Stomach (tissue), 9 donors: ENCODE results near the gene MTARC1. TPM values are rescaled to one million over a fixed set of nuclear protein-coding genes. Genes with fewer than 3 reads are reported as not detected.
A peak's percentile ranks its signal among the peaks of the same experiment; 100 is the strongest.

ENCODE experiments used
- DNase-seq, 2 donors: peaks; one replicate each; pipeline versions ENCODE4 v3.0.0 to v3.0.0-alpha.2; 2013 to 2019
- H3K27ac ChIP-seq, 5 donors: fragments of 200-600 bp in 4 of 5; sonication (generic) in 4 of 5; one replicate each; pipeline ENCODE4 v1.5.1; 2013 to 2019; ENCODE audit warnings: mild to moderate bottlenecking in 1 of 5, moderate library complexity in 1 of 5
- H3K27me3 ChIP-seq, 3 donors: fragments of 200-600 bp; sonication (generic); one replicate each; pipeline ENCODE4 v1.5.1; 2017 to 2019; ENCODE audit warnings: mixed run types in 1 of 3
- H3K36me3 ChIP-seq, 4 donors: fragments of 200-600 bp; sonication (generic); 1 replicate in 3 of 4; 2 replicates in 1 of 4; pipeline ENCODE4 v1.5.1; 2016 to 2019
- H3K4me1 ChIP-seq, 4 donors: fragments of 200-600 bp; sonication (generic); one replicate each; pipeline ENCODE4 v1.5.1; 2016 to 2019
- H3K4me3 ChIP-seq, 4 donors: fragments of 200-600 bp; sonication (generic) in 3 of 4; one replicate each; pipeline ENCODE4 v1.5.1; 2016 to 2019; ENCODE audit warnings: mild to moderate bottlenecking in 1 of 4
- H3K9me3 ChIP-seq, 4 donors: fragments of 200-600 bp; sonication (generic); one replicate each; pipeline ENCODE4 v1.5.1; 2016 to 2019
- EP300 ChIP-seq: sonication (generic); formaldehyde crosslinking; IDR thresholded peaks from one replicate; pipeline ENCODE4 v1.6.1; 2017; ENCODE audit warnings: antibody characterized with exemption
- POLR2A ChIP-seq, 4 donors: fragments of 450-650 bp; IDR thresholded peaks; one replicate each; pipeline ENCODE4 v1.6.1; 2016; ENCODE audit warnings: antibody characterized with exemption in 4 of 4, control low read depth in 2 of 4, mild to moderate bottlenecking in 1 of 4, moderate library complexity in 1 of 4
- POLR2AphosphoS5 ChIP-seq, 3 donors: sonication (generic); formaldehyde crosslinking; IDR thresholded peaks; one replicate each; pipeline ENCODE4 v1.6.1; 2016; ENCODE audit warnings: antibody characterized with exemption in 3 of 3
- WGBS, 5 donors: extraction: QIAGEN DNeasy Blood & Tissue Kit in 3 of 5; methylation state at CpG; one replicate each; pipeline versions ENCODE4 v1.1.5 to v1.1.7; 2013 to 2018; 5-methylcytosine and 5-hydroxymethylcytosine counted together
- intact Hi-C: fragments of 100-400 bp; cut with DNase I; formaldehyde crosslinking; loops from one replicate; pipeline ENCODE4 v1.15.1; 2023; ENCODE audit warnings: low total_unique reads
- polyA plus RNA-seq, 3 donors: library from polyadenylated mRNA; stranded (reverse); fragments of 200-250 nt; gene quantifications; one replicate each; pipeline ENCODE4 v1.2.3, GENCODE V29; 2013
- total RNA-seq, 5 donors: library from RNA; depleted of rRNA; stranded (reverse); fragments of >200 nt; gene quantifications; one replicate each; pipeline versions ENCODE4 v1.1.0 to v1.2.3, GENCODE V29; 2014 to 2016
- TF ChIP-seq, protein P1 (sequence below), 7 experiments: fragments of 450-650 bp in 4 of 7; fragments of 200-600 bp in 3 of 7; sonication (generic) in 3 of 7; IDR thresholded peaks; one replicate each; pipeline ENCODE4 v1.5.1; 2016 to 2019; ENCODE audit warnings: antibody characterized with exemption in 7 of 7, control low read depth in 2 of 7, mild to moderate bottlenecking in 1 of 7
- donor health status: healthy with polysubstance abuse.
- donor health status: Bipolar disorder and iron deficiency.
- donor health status: healthy.

MTARC1 gene
- total and polyA plus RNA-seq, 8 donors = under 0.01 to 9.9 (median 6.2) TPM

DNA sequence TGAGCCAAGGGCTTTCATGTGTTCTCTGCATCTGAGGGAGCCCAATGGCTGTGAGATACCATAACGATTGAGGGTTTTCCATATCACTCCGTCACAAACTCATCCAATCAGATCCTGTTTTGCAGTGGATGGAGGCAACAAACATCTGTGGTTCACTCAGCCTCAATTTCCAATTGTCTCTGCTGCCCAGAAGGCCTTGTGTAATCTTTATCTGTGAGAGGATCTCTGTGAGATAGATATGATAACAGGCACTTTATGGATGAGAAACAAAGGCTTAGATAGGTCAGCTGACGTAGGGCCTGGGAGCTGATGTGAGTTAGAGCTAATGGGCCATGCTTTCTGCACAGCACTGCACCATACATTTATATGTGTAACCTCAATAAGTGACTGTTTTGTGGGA is 3.3 kb upstream of the MTARC1 start:
- Histone ChIP-seq H3K27me3 (peaks cover 0 to 10% (median 0%) of the 10 kb centered on the region in 3 donors), H3K4me1 (peaks cover 0 to 31% (median 25%) of the 10 kb centered on the region in 4 donors), H3K9me3 (no peaks in the 10 kb centered on the region), H3K4me3 (no peak overlapping the region), H3K36me3 (peaks cover 0 to 52% (median 42%) of the 10 kb centered on the region in 4 donors), H3K27ac (no peak overlapping the region)
- DNase-seq = no peak
- TF ChIP-seq POLR2A (IDR thresholded peaks at IDR 0.05) = no peak
- no peak for TF ChIP-seq EP300
- no peak for TF ChIP-seq POLR2AphosphoS5 (IDR thresholded peaks at IDR 0.05)
- TF ChIP-seq, protein P1, sequence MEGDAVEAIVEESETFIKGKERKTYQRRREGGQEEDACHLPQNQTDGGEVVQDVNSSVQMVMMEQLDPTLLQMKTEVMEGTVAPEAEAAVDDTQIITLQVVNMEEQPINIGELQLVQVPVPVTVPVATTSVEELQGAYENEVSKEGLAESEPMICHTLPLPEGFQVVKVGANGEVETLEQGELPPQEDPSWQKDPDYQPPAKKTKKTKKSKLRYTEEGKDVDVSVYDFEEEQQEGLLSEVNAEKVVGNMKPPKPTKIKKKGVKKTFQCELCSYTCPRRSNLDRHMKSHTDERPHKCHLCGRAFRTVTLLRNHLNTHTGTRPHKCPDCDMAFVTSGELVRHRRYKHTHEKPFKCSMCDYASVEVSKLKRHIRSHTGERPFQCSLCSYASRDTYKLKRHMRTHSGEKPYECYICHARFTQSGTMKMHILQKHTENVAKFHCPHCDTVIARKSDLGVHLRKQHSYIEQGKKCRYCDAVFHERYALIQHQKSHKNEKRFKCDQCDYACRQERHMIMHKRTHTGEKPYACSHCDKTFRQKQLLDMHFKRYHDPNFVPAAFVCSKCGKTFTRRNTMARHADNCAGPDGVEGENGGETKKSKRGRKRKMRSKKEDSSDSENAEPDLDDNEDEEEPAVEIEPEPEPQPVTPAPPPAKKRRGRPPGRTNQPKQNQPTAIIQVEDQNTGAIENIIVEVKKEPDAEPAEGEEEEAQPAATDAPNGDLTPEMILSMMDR (IDR thresholded peaks at IDR 0.05) = no peak
- intact Hi-C loops = loop anchor here (5.0 kb wide), 1 partner anchor 486 kb away; no protein-coding TSS in a partner anchor
- WGBS, 5 donors = 83 to 91% (median 86%) methylated on average over 3 of the region's 3 CpGs

DNA sequence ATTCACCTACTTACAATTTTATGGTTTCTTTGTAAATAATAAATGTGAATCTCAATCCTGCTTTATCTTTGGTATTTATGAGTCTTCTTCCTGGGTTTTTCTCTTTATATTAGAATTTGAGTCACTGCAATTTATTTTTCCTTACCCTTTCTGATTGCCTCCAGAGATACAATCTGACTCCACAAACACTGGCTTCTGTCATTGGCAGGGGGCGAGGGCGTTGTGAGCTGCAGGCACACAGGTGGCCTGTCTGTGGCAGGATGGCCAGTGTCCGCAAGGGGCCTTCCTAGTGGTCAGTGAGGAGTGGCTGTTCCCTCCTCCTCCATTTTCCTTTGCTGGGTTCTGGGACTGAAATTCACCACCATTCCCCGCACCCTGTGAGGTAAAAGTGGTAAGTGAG is 2.0 kb upstream of the MTARC1 start:
- H3K4me1 ChIP-seq = peaks cover 0 to 33% (median 26%) of the 10 kb centered on the region in 4 donors
- intact Hi-C loops = loop anchor here (5.0 kb wide), 1 partner anchor 487 kb away; no protein-coding TSS in a partner anchor
- H3K4me3 ChIP-seq = no peak overlapping the region
- H3K27ac ChIP-seq = no peak overlapping the region
- WGBS, 5 donors = 76 to 89% (median 84%) methylated on average over 4 of the region's 4 CpGs
- DNase-seq = no peak
- no peaks in the 10 kb centered on the region for H3K9me3 ChIP-seq
- H3K36me3 ChIP-seq = peaks cover 0 to 42% (median 37%) of the 10 kb centered on the region in 4 donors
- TF ChIP-seq POLR2AphosphoS5 (IDR thresholded peaks at IDR 0.05) (no peak), POLR2A (IDR thresholded peaks at IDR 0.05) (no peak), EP300 (no peak)
- TF ChIP-seq, protein P1 (IDR thresholded peaks at IDR 0.05) = no peak
- H3K27me3 ChIP-seq = peaks cover 0 to 10% (median 0%) of the 10 kb centered on the region in 3 donors

DNA sequence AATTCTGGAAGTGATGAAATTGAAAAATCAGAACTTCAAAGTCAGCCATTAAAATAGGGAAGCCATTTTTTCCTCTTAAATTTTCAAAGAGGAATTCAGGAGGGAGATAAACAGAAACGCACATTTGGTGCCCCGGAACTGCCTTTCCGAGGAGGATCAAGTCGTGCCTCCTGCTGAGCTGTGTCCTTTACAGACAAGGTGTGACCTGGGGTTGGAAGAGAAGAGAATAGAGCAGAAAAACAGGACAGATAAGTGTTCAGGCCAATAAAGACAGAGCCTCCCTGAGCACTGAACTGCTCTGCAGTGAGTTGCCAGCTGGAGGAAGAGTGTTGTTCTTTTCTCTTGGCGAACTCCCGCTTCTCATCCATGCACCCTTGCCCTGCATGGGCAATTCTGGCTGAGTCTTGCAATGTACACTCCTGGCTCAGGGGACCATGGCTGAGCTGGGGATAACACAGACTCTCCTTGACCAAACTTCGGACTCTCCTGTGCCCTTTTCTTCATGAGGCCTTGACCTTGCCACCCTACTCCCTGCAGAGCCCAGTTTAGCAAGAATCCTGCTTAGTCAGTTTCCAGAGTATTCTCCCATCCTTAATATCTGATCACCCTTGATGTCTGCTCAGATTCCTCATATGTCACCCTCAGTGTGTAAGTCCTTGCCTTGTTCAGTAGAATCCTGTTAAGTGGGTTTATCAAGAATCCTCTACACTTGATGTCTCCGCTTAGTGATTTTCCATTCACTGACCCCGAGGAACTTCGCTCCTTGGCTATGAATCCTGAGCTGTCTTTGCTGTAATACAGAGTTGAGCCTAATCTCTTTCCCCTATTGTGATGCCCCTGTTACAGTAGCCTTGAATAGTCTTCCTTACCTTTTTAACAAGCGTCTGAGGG is 1.3 kb upstream of the MTARC1 start:
- H3K27ac ChIP-seq = peak overlapping the region; percentile 25 to 90 (median 82)
- no peak for TF ChIP-seq POLR2AphosphoS5 (IDR thresholded peaks at IDR 0.05)
- TF ChIP-seq, protein P1 (IDR thresholded peaks at IDR 0.05) = no peak
- TF ChIP-seq EP300 = no peak
- no peak for TF ChIP-seq POLR2A (IDR thresholded peaks at IDR 0.05)
- 84 to 86% (median 85%) methylated on average over 11 of the region's 11 CpGs for WGBS, 5 donors
- no peaks in the 10 kb centered on the region for H3K9me3 ChIP-seq
- intact Hi-C loops = no loop called here
- peaks cover 0 to 35% (median 30%) of the 10 kb centered on the region in 4 donors for H3K36me3 ChIP-seq
- H3K27me3 ChIP-seq = peaks cover 0 to 10% (median 0%) of the 10 kb centered on the region in 3 donors
- no peak overlapping the region for H3K4me3 ChIP-seq
- H3K4me1 ChIP-seq = peaks cover 0 to 38% (median 30%) of the 10 kb centered on the region in 4 donors
- no peak for DNase-seq

DNA sequence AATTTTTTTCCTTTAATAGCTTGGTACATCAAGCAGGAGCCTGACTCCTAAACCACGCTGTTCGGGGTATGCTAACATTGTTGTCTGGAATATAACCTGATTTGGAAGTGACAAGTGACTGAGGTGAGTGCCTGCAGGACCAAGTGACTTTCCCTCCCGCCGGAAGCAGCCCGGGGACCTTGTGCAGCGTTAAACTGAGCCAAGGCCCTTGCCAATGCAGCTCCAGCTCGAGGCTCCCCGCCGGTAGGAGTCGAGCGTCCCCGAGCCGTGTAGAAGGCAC is 716 bp upstream of the MTARC1 start:
- Histone ChIP-seq H3K4me3 (peak overlapping the region; percentile 62 to 78 (median 65)), H3K4me1 (peaks cover 0 to 44% (median 34%) of the 10 kb centered on the region in 4 donors), H3K36me3 (peaks cover 0 to 30% (median 27%) of the 10 kb centered on the region in 4 donors), H3K27me3 (peaks cover 0 to 10% (median 0%) of the 10 kb centered on the region in 3 donors), H3K27ac (peak overlapping the region; percentile 81 to 96 (median 87)), H3K9me3 (no peaks in the 10 kb centered on the region)
- peak in 1 of 2 donors; percentile 38 for DNase-seq
- TF ChIP-seq EP300 = no peak
- TF ChIP-seq, protein P1 (IDR thresholded peaks at IDR 0.05) = no peak
- 13 to 40% (median 23%) methylated on average over 6 to 13 of the region's 13 CpGs for WGBS, 5 donors
- intact Hi-C loops = no loop called here
